Neuronal stem cell (in vitro differentiated cells): ENCODE data around the gene TMEM217.

Source experiments
- DNase-seq: peaks from one replicate; pipeline ENCODE4 v3.0.0-alpha.2; 2013; ENCODE audit warnings: low spot score
- H2AFZ ChIP-seq: one replicate; pipeline ENCODE4 v1.6.1; 2013; ENCODE audit warnings: mild to moderate bottlenecking, low read length, inconsistent platforms
- H2AK5ac ChIP-seq: 2 replicates; pipeline ENCODE4 v1.6.1; 2013; ENCODE audit warnings: low read depth, mild to moderate bottlenecking, inconsistent platforms, low read length, moderate library complexity, mixed read lengths
- H2BK120ac ChIP-seq: 2 replicates; pipeline ENCODE4 v1.6.1; 2013; ENCODE audit warnings: low read depth, mild to moderate bottlenecking, inconsistent platforms, low read length, moderate library complexity, mixed read lengths
- H2BK12ac ChIP-seq: one replicate; pipeline ENCODE4 v1.6.1; 2013; ENCODE audit warnings: low read length, inconsistent platforms
- H2BK15ac ChIP-seq: 2 replicates; pipeline ENCODE4 v1.6.1; 2013; ENCODE audit warnings: mild to moderate bottlenecking, low read length, inconsistent platforms, mixed read lengths
- H2BK5ac ChIP-seq: one replicate; pipeline ENCODE4 v1.6.1; 2013; ENCODE audit warnings: inconsistent platforms, mild to moderate bottlenecking, low read length, moderate library complexity
- H3K14ac ChIP-seq: one replicate; pipeline ENCODE4 v1.6.1; 2013; ENCODE audit warnings: low read length, inconsistent platforms
- H3K18ac ChIP-seq: 2 replicates; pipeline ENCODE4 v1.6.1; 2013; ENCODE audit warnings: low read length, inconsistent platforms
- H3K23ac ChIP-seq: 2 replicates; pipeline ENCODE4 v1.6.1; 2013; ENCODE audit warnings: low read depth, mild to moderate bottlenecking, mixed read lengths, low read length, inconsistent platforms; ENCODE audit not compliant: poor library complexity
- H3K27ac ChIP-seq: replicated peaks from 3 replicates; pipeline ENCODE4 v1.5.1; 2013; ENCODE audit warnings: low read length, inconsistent platforms
- H3K27me3 ChIP-seq, 3 experiments: 2 replicates each; pipeline ENCODE4 v1.6.1; 2013; ENCODE audit warnings: low read length in 3 of 3, mild to moderate bottlenecking in 2 of 3, inconsistent platforms in 1 of 3, low read depth in 1 of 3, mixed read lengths in 1 of 3, moderate library complexity in 1 of 3; ENCODE audit not compliant: control insufficient read depth in 3 of 3, insufficient read depth in 3 of 3
- H3K36me3 ChIP-seq, 2 donors: replicated peaks in 1 of 2; 2 replicates each; pipeline ENCODE4 v1.6.1; 2013; ENCODE audit warnings: low read length in 2 of 2; ENCODE audit not compliant: control insufficient read depth in 2 of 2, insufficient read depth in 2 of 2
- H3K4ac ChIP-seq: 2 replicates; pipeline ENCODE4 v1.6.1; 2013; ENCODE audit warnings: inconsistent platforms, mild to moderate bottlenecking, low read length, moderate library complexity
- H3K4me1 ChIP-seq, 2 donors: 1 replicate in 1 of 2; 2 replicates in 1 of 2; pipeline ENCODE4 v1.6.1; 2013; ENCODE audit warnings: low read length in 2 of 2, low read depth in 1 of 2; ENCODE audit not compliant: control insufficient read depth in 2 of 2, insufficient read depth in 1 of 2
- H3K4me2 ChIP-seq: one replicate; pipeline ENCODE4 v1.6.1; 2013; ENCODE audit warnings: mild to moderate bottlenecking, low read length, inconsistent platforms; ENCODE audit not compliant: insufficient read depth, poor library complexity, severe bottlenecking
- H3K4me3 ChIP-seq, 2 donors: 2 replicates each; pipeline ENCODE4 v1.5.1; 2013; ENCODE audit warnings: low read length in 2 of 2, mild to moderate bottlenecking in 2 of 2, inconsistent platforms in 1 of 2, moderate library complexity in 1 of 2
- H3K79me1 ChIP-seq: one replicate; pipeline ENCODE4 v1.6.1; 2013; ENCODE audit warnings: low read depth, mild to moderate bottlenecking, inconsistent platforms, low read length, moderate library complexity
- H3K9ac ChIP-seq: one replicate; pipeline ENCODE4 v1.6.1; 2013; ENCODE audit warnings: mild to moderate bottlenecking, low read depth, low read length, inconsistent platforms; ENCODE audit not compliant: poor library complexity
- H3K9me3 ChIP-seq, 2 donors: replicated peaks in 1 of 2; 2 replicates each; pipeline versions ENCODE3 to v1.6.1; 2013; ENCODE audit warnings: low read length in 2 of 2, mild to moderate bottlenecking in 2 of 2, inconsistent platforms in 1 of 2, low read depth in 1 of 2, mixed read lengths in 1 of 2, moderate library complexity in 1 of 2; ENCODE audit not compliant: control insufficient read depth in 2 of 2, insufficient read depth in 1 of 2
- H4K8ac ChIP-seq: one replicate; pipeline ENCODE4 v1.6.1; 2013; ENCODE audit warnings: low read depth, mild to moderate bottlenecking, inconsistent platforms, low read length, moderate library complexity
- H4K91ac ChIP-seq: one replicate; pipeline ENCODE4 v1.6.1; 2013; ENCODE audit warnings: low read length, low read depth, mild to moderate bottlenecking, inconsistent platforms; ENCODE audit not compliant: poor library complexity
- WGBS, 2 donors: extraction: QIAGEN DNeasy Blood & Tissue Kit; methylation state at CpG; one replicate each; pipeline ENCODE4 v1.1.7; 2013; ENCODE audit warnings: missing lambda C conversion rate in 2 of 2, mixed read lengths in 1 of 2; ENCODE audit not compliant: insufficient read length in 2 of 2, insufficient replicate concordance in 1 of 2; ENCODE audit errors: extremely low coverage in 2 of 2; 5-methylcytosine and 5-hydroxymethylcytosine counted together

Gene TMEM217

DNA sequence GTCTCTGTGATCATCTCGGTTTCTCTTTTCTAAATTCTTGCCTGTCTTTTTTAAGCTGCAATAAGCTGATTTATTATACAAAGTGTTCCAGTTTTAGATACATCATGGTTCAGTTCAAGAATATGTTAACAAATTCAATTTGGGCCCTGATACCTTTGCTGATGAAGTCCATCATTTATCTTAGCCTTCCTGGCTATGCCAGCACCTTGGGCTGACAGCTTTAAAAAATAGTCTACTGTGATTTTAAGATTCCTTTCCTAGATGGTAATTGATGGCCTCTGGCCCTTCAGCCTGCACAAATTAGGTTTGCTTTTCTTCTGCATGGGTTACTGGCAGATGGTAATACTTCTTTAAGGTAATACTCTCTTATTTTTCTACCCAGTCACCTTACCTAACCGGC lies 7.1 kb upstream of the TMEM217 start:
- Histone ChIP-seq H2BK120ac (no peak overlapping the region), H3K27me3 (no peaks in the 10 kb centered on the region), H4K91ac (no peak overlapping the region), H3K14ac (no peak overlapping the region), H3K9ac (no peak overlapping the region), H3K9me3 (peaks cover 0 to 5% of the 10 kb centered on the region in 2 donors), H3K23ac (no peak overlapping the region), H3K4me1 (no peaks in the 10 kb centered on the region), H2BK5ac (no peak overlapping the region), H2AK5ac (no peak overlapping the region), H3K79me1 (peaks cover 2% of the 10 kb centered on the region), H2AFZ (no peak overlapping the region), H4K8ac (no peak overlapping the region), H2BK15ac (no peak overlapping the region), H3K4ac (no peak overlapping the region), H3K36me3 (peaks cover 0 to 12% of the 10 kb centered on the region in 2 donors), H3K4me2 (no peak overlapping the region), H3K27ac (no peak overlapping the region), H2BK12ac (no peak overlapping the region), H3K4me3 (no peak overlapping the region), H3K18ac (no peak overlapping the region)
- no peak for DNase-seq
- WGBS, 2 donors, result no CpG with 5 or more reads among the region's 2 CpGs

DNA sequence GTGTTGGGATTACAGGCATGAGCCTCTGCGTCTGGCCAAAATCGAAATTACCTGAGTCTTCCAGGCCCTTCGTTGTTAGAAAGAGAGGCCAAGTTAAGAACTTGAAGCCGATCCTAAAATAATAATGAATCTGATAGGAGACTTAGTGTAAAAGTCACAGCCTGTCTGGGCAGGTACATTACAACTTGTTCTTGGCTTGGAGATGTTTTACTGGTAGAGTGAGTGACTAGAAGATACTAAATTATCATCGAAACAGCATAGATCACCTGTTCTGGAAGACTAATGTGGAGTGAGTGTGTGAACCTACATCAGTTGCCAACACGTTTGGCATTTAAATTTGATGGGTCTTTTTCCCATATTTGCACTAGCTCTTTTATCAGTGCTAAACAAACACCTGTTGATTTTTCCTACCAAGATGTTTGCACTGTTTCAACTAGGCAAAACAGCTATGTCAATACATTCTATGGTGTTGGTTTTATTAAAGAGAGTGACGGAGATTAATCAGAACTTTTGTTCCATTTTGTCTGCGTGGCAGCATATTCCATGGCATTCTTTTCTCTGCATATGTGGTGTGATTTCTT lies 4.6 kb upstream of the TMEM217 start:
- no peak overlapping the region for H2BK120ac ChIP-seq
- peaks cover 2% of the 10 kb centered on the region for H3K79me1 ChIP-seq
- peaks cover 0 to under 1% of the 10 kb centered on the region in 2 donors for H3K36me3 ChIP-seq
- no CpG with 5 or more reads among the region's 8 CpGs for WGBS, 2 donors
- H2BK12ac ChIP-seq, result no peak overlapping the region
- no peak overlapping the region for H2AFZ ChIP-seq
- H2AK5ac ChIP-seq, result no peak overlapping the region
- no peak for DNase-seq
- no peak overlapping the region for H3K27ac ChIP-seq
- H3K4me2 ChIP-seq, result no peak overlapping the region
- no peak overlapping the region for H3K9ac ChIP-seq
- no peak overlapping the region for H3K18ac ChIP-seq
- H3K27me3 ChIP-seq, result no peaks in the 10 kb centered on the region
- H4K8ac ChIP-seq, result no peak overlapping the region
- H3K9me3 ChIP-seq, result peaks cover 0 to 5% of the 10 kb centered on the region in 2 donors
- H2BK5ac ChIP-seq, result no peak overlapping the region
- no peak overlapping the region for H3K23ac ChIP-seq
- no peak overlapping the region for H2BK15ac ChIP-seq
- H3K4ac ChIP-seq, result no peak overlapping the region
- H3K14ac ChIP-seq, result no peak overlapping the region
- H4K91ac ChIP-seq, result no peak overlapping the region
- no peak overlapping the region for H3K4me3 ChIP-seq
- H3K4me1 ChIP-seq, result peaks cover 2 to 3% of the 10 kb centered on the region in 2 donors

DNA sequence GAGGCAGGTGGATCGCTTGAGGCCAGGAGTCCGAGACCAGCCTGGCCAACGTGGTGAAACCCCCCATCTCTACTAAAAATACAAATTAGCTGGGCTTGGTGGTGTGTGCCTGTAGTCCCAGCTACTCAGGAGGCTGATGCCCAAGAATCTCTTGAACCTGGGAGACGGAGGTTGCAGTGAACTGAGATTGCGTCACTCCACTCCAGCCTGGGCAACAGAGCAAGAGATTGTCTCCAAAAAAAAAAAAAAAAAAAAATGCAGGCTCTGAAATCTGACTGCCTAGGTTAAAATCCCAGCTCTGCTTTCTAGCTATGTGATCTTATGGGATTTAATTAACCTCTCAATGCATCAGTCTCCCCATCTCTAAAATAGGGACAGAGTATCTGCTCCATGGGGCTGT lies 3.3 kb upstream of the TMEM217 start:
- Histone ChIP-seq H2AFZ (no peak overlapping the region), H3K9me3 (peaks cover 0 to 2% of the 10 kb centered on the region in 2 donors), H3K79me1 (peaks cover 2% of the 10 kb centered on the region), H3K4ac (no peak overlapping the region), H2BK120ac (no peak overlapping the region), H2BK15ac (no peak overlapping the region), H3K4me2 (no peak overlapping the region), H3K14ac (no peak overlapping the region), H3K18ac (no peak overlapping the region), H3K36me3 (no peaks in the 10 kb centered on the region), H3K4me3 (no peak overlapping the region), H3K23ac (no peak overlapping the region), H4K91ac (no peak overlapping the region), H2BK12ac (no peak overlapping the region), H2BK5ac (no peak overlapping the region), H3K9ac (no peak overlapping the region), H3K4me1 (peaks cover 2 to 3% of the 10 kb centered on the region in 2 donors), H2AK5ac (no peak overlapping the region), H3K27ac (no peak overlapping the region), H3K27me3 (no peaks in the 10 kb centered on the region), H4K8ac (no peak overlapping the region)
- no peak for DNase-seq
- WGBS, 2 donors, result no CpG with 5 or more reads among the region's 5 CpGs

DNA sequence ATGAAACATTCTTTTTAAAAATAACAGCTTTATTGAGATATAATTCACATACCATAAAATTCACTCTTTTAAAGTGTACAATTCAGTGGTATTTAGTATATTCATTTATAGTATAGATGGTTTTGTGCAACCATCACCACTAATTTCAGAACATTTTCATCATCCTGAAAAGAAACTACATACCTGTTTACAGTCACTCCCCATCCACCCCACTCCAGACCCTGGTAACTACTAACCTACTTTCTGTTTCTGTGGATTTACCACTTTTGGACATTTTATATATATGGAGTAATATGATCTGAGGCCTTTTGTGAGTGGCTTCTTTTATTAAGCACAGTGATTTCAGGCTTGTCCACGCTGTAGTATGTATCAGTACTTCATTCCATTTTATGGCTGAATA lies 2.5 kb upstream of the TMEM217 start:
- no peak overlapping the region for H3K4me3 ChIP-seq
- H3K4me1 ChIP-seq, result peaks cover 2 to 3% of the 10 kb centered on the region in 2 donors
- H3K36me3 ChIP-seq, result no peaks in the 10 kb centered on the region
- no peak overlapping the region for H2BK12ac ChIP-seq
- no peak overlapping the region for H3K23ac ChIP-seq
- no peak overlapping the region for H2AFZ ChIP-seq
- H3K9ac ChIP-seq, result no peak overlapping the region
- H2BK15ac ChIP-seq, result no peak overlapping the region
- no peak overlapping the region for H3K4ac ChIP-seq
- H3K27ac ChIP-seq, result no peak overlapping the region
- H2BK5ac ChIP-seq, result no peak overlapping the region
- no peak overlapping the region for H3K4me2 ChIP-seq
- H3K18ac ChIP-seq, result no peak overlapping the region
- H3K14ac ChIP-seq, result no peak overlapping the region
- no peak overlapping the region for H2BK120ac ChIP-seq
- WGBS, 2 donors, result no CpG with 5 or more reads among the region's 1 CpG
- no peak for DNase-seq
- peaks cover 2% of the 10 kb centered on the region for H3K79me1 ChIP-seq
- no peak overlapping the region for H4K8ac ChIP-seq
- no peaks in the 10 kb centered on the region for H3K27me3 ChIP-seq
- H2AK5ac ChIP-seq, result no peak overlapping the region
- no peaks in the 10 kb centered on the region for H3K9me3 ChIP-seq
- no peak overlapping the region for H4K91ac ChIP-seq
